Stimulated activated CD4-positive, alpha-beta T cell treated with anti-CD3 and anti-CD28 coated beads, Interleukin-15, amount 100 ng/mL, for 1 hour (primary cell): ENCODE data around the gene TEKT4.
"Not testable (repeated sequence)": the region's sequence is repeated elsewhere in the genome, so short reads cannot be mapped to it uniquely, and the experiment has no call there.

Source experiments
- DNase-seq, 2 donors: peaks; one replicate each; pipeline ENCODE4 v3.0.0-alpha.2; 2020; ENCODE audit warnings: low read depth in 1 of 2, low spot score in 1 of 2

TEKT4 gene

GRCh38 chr2:94871226-94872087, at the start of gene TEKT4:
Gene TEKT4 (plus strand): TSS chr2:94871430. CDS start chr2:94871580, 150 bp downstream.
- no peak for DNase-seq

DNA sequence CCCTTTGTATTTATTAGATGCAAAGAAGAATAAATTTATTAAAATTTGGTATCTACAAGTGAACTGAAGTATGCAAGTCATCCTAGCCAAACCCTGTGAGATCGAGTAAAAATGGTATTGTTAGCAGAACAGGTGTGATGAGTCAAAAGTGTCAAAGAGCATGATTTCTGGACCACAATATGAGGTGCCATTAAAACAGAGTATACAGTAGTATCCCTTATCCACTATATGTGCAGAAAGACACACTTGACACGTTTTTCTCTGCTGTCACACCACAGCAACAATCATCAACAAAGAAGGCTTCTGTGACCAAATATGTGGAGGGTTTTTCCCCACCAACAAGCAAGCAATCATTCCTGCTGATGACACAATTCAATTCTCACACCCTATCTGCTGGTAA, 32.0 kb upstream of the TEKT4 start:
- not testable (repeated sequence) for DNase-seq

GRCh38 chr2:94856856-94857255, 14.4 kb upstream of the TEKT4 start:
- not testable (repeated sequence) for DNase-seq

- DNase-seq: not testable (repeated sequence)
These were observed 13.7 kb upstream of the TEKT4 start for GRCh38 chr2:94857367-94858162.

- DNase-seq: not testable (repeated sequence)
These were observed 12.9 kb upstream of the TEKT4 start for GRCh38 chr2:94858163-94858888.

GRCh38 chr2:94861308-94862152, 9.7 kb upstream of the TEKT4 start:
- DNase-seq: no peak

GRCh38 chr2:94862903-94863302, 8.3 kb upstream of the TEKT4 start:
- not testable (repeated sequence) for DNase-seq

DNA sequence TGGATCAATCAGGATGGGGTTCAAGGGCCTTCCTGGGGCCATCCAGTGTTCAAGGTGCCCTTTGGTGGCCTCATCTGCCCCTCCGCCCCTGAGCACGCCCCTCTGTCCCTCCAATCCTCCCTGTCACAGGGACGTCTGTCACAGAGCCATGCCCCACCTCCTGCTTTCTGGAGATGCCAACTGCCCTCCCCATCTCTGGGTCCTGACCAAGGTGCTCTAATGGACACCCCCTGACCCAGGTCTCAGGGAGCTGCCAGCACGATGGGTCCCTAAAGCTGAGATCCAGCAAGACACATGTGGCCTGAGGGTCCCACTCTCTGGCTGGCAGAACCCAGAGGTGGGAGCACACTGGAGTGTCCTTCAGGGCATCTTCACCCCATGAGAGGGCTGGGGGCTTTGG, 2.1 kb upstream of the TEKT4 start:
- DNase-seq: no peak

- no peak for DNase-seq
These were observed 1.4 kb upstream of the TEKT4 start for GRCh38 chr2:94869552-94870439.

- no peak for DNase-seq
These were observed 597 bp upstream of the TEKT4 start for GRCh38 chr2:94870440-94871225.

GRCh38 chr2:94872088-94872618, 923 bp downstream of the TEKT4 start:
- no peak for DNase-seq

DNA sequence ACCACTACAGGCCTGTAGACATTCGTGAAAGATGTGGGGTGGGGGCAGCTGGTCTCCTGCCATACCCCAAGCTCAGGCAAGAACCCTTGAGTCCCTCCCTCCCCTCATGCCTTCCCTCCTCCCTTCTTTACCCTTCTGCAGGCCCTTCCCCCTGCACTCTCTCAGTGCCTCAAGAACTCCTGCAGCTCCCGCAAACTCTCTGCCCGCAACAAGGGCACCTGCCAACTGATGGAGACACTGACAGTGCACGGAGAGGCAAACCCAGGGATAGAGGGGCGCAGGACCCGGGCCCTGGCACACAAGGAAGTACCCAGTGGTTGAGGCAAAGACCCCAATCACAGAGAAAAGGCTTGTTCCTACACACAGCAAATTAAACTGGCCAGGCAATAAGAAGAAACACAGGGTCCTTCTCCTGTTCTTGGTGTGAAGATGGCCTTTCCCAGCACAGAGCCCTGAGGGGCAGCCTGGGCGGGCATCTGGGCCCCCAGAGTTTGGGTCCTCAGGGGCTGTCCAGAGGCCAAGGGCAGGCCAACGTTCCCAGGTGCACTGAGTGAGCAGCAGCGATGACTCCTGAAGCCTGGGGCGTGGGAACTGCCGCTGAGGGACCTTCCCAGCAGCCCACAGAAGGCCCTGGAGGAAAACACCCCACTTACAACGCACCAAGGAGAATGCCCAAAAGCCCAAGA, 1.6 kb downstream of the TEKT4 start:
- no peak for DNase-seq

GRCh38 chr2:94873362-94874276, 2.4 kb downstream of the TEKT4 start:
- DNase-seq: no peak

DNA sequence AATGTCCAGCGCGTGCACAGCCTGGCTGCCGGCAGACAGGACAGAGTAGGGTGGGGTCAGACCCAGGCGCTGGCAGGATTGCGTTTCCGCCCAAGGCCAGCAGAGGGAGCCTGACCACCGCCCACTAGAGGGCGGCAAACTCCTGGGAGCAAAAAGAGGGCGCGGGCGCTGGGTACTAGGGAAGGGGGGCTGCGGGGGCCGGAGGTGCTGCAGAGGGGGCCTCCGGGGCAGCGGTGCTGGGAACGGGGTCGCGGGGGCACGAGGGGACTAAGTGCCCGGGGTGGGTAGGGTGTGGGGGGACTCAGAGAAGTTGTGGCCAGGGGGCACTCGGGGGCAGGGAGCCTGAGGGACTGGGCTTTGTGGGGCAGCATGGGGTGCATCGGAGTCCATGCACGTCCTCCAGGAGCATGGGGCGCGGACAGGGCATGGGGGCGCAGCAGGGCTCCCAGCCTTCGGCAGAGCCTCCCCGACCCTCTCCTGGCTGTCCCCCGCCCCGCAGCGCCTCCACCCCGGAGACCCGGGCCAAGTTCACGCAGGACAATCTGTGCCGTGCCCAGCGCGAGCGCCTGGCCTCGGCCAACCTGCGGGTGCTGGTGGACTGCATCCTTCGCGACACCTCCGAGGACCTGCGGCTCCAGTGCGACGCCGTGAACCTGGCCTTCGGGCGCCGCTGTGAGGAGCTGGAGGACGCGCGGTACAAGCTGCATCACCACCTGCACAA, 3.2 kb downstream of the TEKT4 start:
- DNase-seq: peak in 1 of 2 donors; percentile 51

- no peak for DNase-seq
These were observed 4.0 kb downstream of the TEKT4 start for GRCh38 chr2:94875064-94875819.
